ENCODE data around the gene HBA1. TPM values are rescaled to one million over a fixed set of nuclear protein-coding genes. Genes with fewer than 3 reads are reported as not detected.
"Not testable (repeated sequence)": the region's sequence is repeated elsewhere in the genome, so short reads cannot be mapped to it uniquely, and the experiment has no call there.

Gene HBA1
- total RNA-seq, 3 donors from 2014 or later, result 1.8 to 2.3 (median 2.3) TPM

- Mint-ChIP-seq H3K9me3 (no peaks in the 10 kb centered on the region), H3K27me3 (ENCODE audit: low read depth) (no peaks in the 10 kb centered on the region), H3K4me3 (no peak overlapping the region), H3K4me1 (ENCODE audit: low read depth) (no peaks in the 10 kb centered on the region), H3K36me3 (ENCODE audit: insufficient read depth) (peaks cover 36% of the 10 kb centered on the region)
- DNase-seq, result no peak
- ATAC-seq, result no peak
Observed at GRCh38 chr16:189604-190186, 13.2 kb downstream of the HBA1 start.

- no peaks in the 10 kb centered on the region for H3K4me1 Mint-ChIP-seq (ENCODE audit: low read depth)
- H3K36me3 Mint-ChIP-seq (ENCODE audit: insufficient read depth), result peaks cover 39% of the 10 kb centered on the region
- H3K9me3 Mint-ChIP-seq, result no peaks in the 10 kb centered on the region
- DNase-seq (no peak), ATAC-seq (no peak)
- no peak overlapping the region for H3K4me3 Mint-ChIP-seq
- no peaks in the 10 kb centered on the region for H3K27me3 Mint-ChIP-seq (ENCODE audit: low read depth)
Observed at GRCh38 chr16:191831-192230, 15.4 kb downstream of the HBA1 start.

DNA sequence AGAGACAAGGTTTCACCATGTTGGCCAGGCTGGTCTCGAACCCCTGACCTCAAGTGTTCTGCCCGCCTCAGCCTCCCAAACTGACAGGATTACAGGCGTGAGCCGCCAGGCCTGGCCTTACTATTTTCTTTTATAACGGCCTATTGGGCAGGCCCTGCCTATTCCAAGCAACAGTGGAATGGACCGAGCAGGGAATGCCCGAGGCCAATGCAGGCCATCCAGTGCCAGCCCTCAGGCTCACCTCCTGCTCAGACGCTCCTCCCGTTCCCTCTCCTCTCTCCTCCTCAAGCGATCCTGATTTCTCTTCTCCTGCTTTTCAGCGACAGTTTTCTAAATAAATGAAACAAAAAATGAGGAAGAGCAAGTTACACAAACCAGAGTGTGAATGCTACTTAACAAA is 16.2 kb downstream of the HBA1 start:
- Mint-ChIP-seq H3K27me3 (ENCODE audit: low read depth) (no peaks in the 10 kb centered on the region), H3K36me3 (ENCODE audit: insufficient read depth) (peaks cover 43% of the 10 kb centered on the region), H3K4me3 (no peak overlapping the region), H3K4me1 (ENCODE audit: low read depth) (no peaks in the 10 kb centered on the region), H3K9me3 (no peaks in the 10 kb centered on the region)
- no peak for DNase-seq
- ATAC-seq, result no peak

DNA sequence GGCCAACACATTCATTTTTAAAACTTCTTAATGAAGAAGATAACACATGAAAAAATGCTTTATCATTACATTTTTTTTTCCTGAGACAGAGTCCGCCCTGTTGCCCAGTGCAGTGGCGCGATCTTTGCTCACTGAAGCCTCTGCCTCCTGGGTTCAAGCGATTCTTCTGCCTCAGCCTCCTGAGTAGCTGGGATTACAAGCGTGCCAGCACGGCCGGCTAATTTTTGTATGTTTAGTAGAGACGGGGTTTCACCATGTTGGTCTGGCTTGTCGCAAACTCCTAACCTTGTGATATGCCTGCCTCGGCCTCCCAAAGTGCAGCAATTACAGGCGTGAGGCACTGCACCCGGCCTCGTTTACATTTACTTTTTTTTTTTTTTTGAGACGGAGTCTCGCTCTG is 17.0 kb downstream of the HBA1 start:
- no peak for DNase-seq
- H3K27me3 Mint-ChIP-seq (ENCODE audit: low read depth), result no peaks in the 10 kb centered on the region
- peaks cover 44% of the 10 kb centered on the region for H3K36me3 Mint-ChIP-seq (ENCODE audit: insufficient read depth)

DNA sequence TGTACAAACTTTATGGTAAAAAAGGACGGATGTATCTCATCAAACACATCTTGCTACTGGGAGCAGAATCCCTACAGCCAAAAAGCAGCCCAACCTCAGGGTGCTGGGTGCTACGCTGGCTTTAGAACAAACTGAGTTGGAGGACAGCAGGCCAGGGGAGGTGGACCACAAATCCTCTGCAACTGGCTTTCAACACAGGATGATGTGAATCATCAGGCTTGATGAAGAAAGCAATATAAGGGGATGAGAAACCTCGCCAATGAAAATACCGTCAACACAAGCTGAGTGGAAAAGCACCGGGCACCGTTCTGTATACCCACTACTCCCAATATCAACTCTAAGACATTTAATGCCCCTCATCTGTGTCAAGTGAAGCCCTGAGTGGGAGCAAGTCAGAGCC is 18.0 kb downstream of the HBA1 start:
- Mint-ChIP-seq H3K9me3 (no peaks in the 10 kb centered on the region), H3K36me3 (ENCODE audit: insufficient read depth) (peaks cover 34% of the 10 kb centered on the region)
- DNase-seq, result no peak

More for the DNA sequence above, 17.0 kb downstream of the HBA1 start:
- no peaks in the 10 kb centered on the region for H3K4me1 Mint-ChIP-seq (ENCODE audit: low read depth)
- H3K4me3 Mint-ChIP-seq, result no peak overlapping the region
- no peaks in the 10 kb centered on the region for H3K9me3 Mint-ChIP-seq
- no peak for ATAC-seq

GRCh38 chr16:200388-200787 is 23.9 kb downstream of the HBA1 start:
- H3K9me3 Mint-ChIP-seq, result no peaks in the 10 kb centered on the region
- H3K27me3 Mint-ChIP-seq (ENCODE audit: low read depth), result no peaks in the 10 kb centered on the region
- DNase-seq (no peak), ATAC-seq (no peak)
- H3K36me3 Mint-ChIP-seq (ENCODE audit: insufficient read depth), result peaks cover 15% of the 10 kb centered on the region
- H3K4me1 Mint-ChIP-seq (ENCODE audit: low read depth), result no peaks in the 10 kb centered on the region
- no peak overlapping the region for H3K4me3 Mint-ChIP-seq

More for the DNA sequence above, 18.0 kb downstream of the HBA1 start:
- no peak overlapping the region for H3K4me3 Mint-ChIP-seq
- no peaks in the 10 kb centered on the region for H3K4me1 Mint-ChIP-seq (ENCODE audit: low read depth)
- H3K27me3 Mint-ChIP-seq (ENCODE audit: low read depth), result no peaks in the 10 kb centered on the region
- no peak for ATAC-seq

- DNase-seq (no peak), ATAC-seq (no peak)
- Mint-ChIP-seq H3K36me3 (ENCODE audit: insufficient read depth) (peaks cover 23% of the 10 kb centered on the region), H3K27me3 (ENCODE audit: low read depth) (no peaks in the 10 kb centered on the region), H3K4me1 (ENCODE audit: low read depth) (no peaks in the 10 kb centered on the region), H3K9me3 (no peaks in the 10 kb centered on the region), H3K4me3 (no peak overlapping the region)
Observed at GRCh38 chr16:203246-203645, 26.8 kb downstream of the HBA1 start.

GRCh38 chr16:204046-204445 is 27.6 kb downstream of the HBA1 start:
- not testable (repeated sequence) for H3K4me1 Mint-ChIP-seq (ENCODE audit: low read depth); H3K4me3 Mint-ChIP-seq; ATAC-seq; H3K9me3 Mint-ChIP-seq; DNase-seq; H3K27me3 Mint-ChIP-seq (ENCODE audit: low read depth)
- H3K36me3 Mint-ChIP-seq (ENCODE audit: insufficient read depth), result peaks cover 28% of the 10 kb centered on the region

- H3K36me3 Mint-ChIP-seq (ENCODE audit: insufficient read depth), result peaks cover 26% of the 10 kb centered on the region
- H3K27me3 Mint-ChIP-seq (ENCODE audit: low read depth); H3K4me1 Mint-ChIP-seq (ENCODE audit: low read depth); ATAC-seq; DNase-seq; H3K4me3 Mint-ChIP-seq; H3K9me3 Mint-ChIP-seq: not testable (repeated sequence)
Observed at GRCh38 chr16:209359-209758, 32.9 kb downstream of the HBA1 start.

DNA sequence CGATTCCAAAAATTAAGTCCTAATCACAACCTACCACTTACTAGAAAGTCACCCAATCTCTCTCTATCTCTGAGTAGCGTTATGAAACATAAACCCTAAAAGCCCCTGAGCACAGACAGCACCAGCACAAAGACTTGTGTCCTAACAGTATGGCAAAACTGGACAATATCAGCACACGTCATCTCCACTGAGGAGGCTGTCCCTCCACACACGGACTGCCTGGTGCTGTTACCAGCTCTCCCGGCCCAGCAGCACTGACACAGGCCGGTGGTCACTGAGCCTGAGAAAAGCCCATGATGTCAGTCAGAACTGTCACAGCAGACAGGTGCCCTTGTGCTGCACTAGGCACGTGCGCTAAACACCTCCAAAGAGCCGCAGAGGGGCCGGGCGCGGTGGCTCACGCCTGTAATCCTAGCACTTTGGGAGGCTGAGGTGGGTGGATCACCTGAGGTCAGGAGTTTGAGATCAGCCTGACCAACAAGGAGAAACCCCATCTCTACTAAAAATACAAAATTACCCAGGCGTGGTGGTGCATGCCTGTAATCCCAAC is 35.2 kb downstream of the HBA1 start:
- H3K4me1 Mint-ChIP-seq (ENCODE audit: low read depth); DNase-seq; H3K9me3 Mint-ChIP-seq; H3K27me3 Mint-ChIP-seq (ENCODE audit: low read depth); ATAC-seq; H3K4me3 Mint-ChIP-seq: not testable (repeated sequence)
- H3K36me3 Mint-ChIP-seq (ENCODE audit: insufficient read depth), result peaks cover 22% of the 10 kb centered on the region

DNA sequence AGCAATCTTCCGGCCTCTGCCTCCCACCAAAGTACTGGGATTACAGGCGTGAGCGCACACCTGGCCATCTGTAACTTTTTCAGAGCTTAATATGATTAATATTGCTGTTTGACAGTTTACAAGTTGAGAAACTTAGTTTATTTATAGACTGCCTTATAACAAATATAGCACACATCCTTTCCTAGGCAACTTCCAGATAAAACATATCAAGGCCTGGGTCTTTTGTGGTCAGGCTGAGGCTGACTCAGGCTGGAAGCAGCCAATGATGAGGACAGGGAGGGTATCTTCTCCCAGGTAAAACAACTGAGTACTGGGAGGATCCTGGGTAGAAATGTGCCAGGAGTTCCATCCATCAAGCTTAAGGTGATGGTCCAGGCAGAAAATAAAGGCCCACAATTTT is 36.5 kb downstream of the HBA1 start:
- H3K4me1 Mint-ChIP-seq (ENCODE audit: low read depth), result no peaks in the 10 kb centered on the region
- no peaks in the 10 kb centered on the region for H3K9me3 Mint-ChIP-seq
- H3K27me3 Mint-ChIP-seq (ENCODE audit: low read depth), result no peaks in the 10 kb centered on the region
- no peak for ATAC-seq
- DNase-seq, result no peak
- H3K36me3 Mint-ChIP-seq (ENCODE audit: insufficient read depth), result peaks cover 21% of the 10 kb centered on the region
- H3K4me3 Mint-ChIP-seq, result no peak overlapping the region

DNA sequence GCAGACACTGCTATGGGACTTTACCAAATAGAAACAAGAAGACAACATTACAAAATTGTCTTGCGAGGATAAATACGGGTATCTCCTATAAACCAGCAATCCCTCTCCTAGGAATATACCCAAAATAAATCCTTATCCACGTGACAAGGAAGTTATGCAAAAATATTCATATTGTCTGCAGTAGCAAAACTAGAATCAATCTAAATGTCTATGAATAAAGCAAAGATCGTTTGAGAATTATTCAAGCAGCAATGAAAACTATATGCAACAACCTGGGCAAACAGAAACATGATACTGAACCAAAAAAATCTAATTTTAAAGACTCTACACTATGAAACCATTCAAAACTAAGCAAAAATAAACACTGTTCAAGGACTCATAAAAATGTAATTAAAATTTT is 43.5 kb downstream of the HBA1 start:
- Mint-ChIP-seq H3K4me1 (ENCODE audit: low read depth) (peaks cover 7% of the 10 kb centered on the region), H3K27me3 (ENCODE audit: low read depth) (no peaks in the 10 kb centered on the region), H3K4me3 (no peak overlapping the region), H3K36me3 (ENCODE audit: insufficient read depth) (peaks cover 20% of the 10 kb centered on the region), H3K9me3 (no peaks in the 10 kb centered on the region)
- no peak for DNase-seq
- no peak for ATAC-seq

Other genes with a start within 250 kb of the HBA1 start
- 10 to 100 TPM; 80.8 to 89.5 (median 87.9) TPM for gene POLR3K, start 123.1 kb upstream of the HBA1 start, total RNA-seq
- 10 to 100 TPM; 49.5 to 69.4 (median 66.1) TPM for gene SNRNP25, start 122.9 kb upstream of the HBA1 start, total RNA-seq
- gene RHBDF1, start 104.0 kb upstream of the HBA1 start, total RNA-seq, result under 1 TPM; 0.46 to 0.73 (median 0.63) TPM
- 10 to 100 TPM; 32.7 to 39.8 (median 37.3) TPM for gene MPG, start 98.5 kb upstream of the HBA1 start, total RNA-seq
- 10 to 100 TPM; 48.1 to 60.0 (median 55.9) TPM for gene NPRL3, start 38.0 kb upstream of the HBA1 start, total RNA-seq
- under 1 TPM; 0.38 to 0.45 (median 0.43) TPM for gene HBZ, start 24.0 kb upstream of the HBA1 start, total RNA-seq
- not detected for gene HBM, start 10.7 kb upstream of the HBA1 start, total RNA-seq
- gene HBA2, start 3.8 kb upstream of the HBA1 start, total RNA-seq, result not detected
- gene HBQ1, start 3.8 kb downstream of the HBA1 start, total RNA-seq, result 1 to 10 TPM in 1 of 3 donors, under 1 TPM in 2; 0.43 to 1.6 (median 0.48) TPM
- gene LUC7L, start 52.8 kb downstream of the HBA1 start, total RNA-seq, result 10 to 100 TPM; 76.0 to 82.0 (median 76.2) TPM
- 10 to 100 TPM; 14.5 to 19.3 (median 17.3) TPM for gene FAM234A, start 58.1 kb downstream of the HBA1 start, total RNA-seq
- gene RGS11, start 99.3 kb downstream of the HBA1 start, total RNA-seq, result under 1 TPM in 1 of 3 donors, not detected in 2; 0.18 TPM
- not detected for gene ARHGDIG, start 103.9 kb downstream of the HBA1 start, total RNA-seq
- not detected for gene PDIA2, start 106.5 kb downstream of the HBA1 start, total RNA-seq
- 10 to 100 TPM; 34.1 to 40.4 (median 35.4) TPM for gene AXIN1, start 176.0 kb downstream of the HBA1 start, total RNA-seq
- 100 to 1,000 TPM; 124 to 136 (median 128) TPM for gene MRPL28, start 193.9 kb downstream of the HBA1 start, total RNA-seq
- 10 to 100 TPM; 33.4 to 39.1 (median 34.0) TPM for gene PGAP6, start 205.3 kb downstream of the HBA1 start, total RNA-seq
- 10 to 100 TPM; 46.1 to 78.9 (median 52.7) TPM for gene NME4, start 220.5 kb downstream of the HBA1 start, total RNA-seq
- 10 to 100 TPM; 16.9 to 19.1 (median 17.8) TPM for gene DECR2, start 225.2 kb downstream of the HBA1 start, total RNA-seq
- 10 to 100 TPM; 28.2 to 31.3 (median 28.8) TPM for gene RAB11FIP3, start 249.0 kb downstream of the HBA1 start, total RNA-seq

All from activated T-cell treated with anti-CD3 and anti-CD28 coated beads, Interleukin-2, amount 50 U/mL, for 4 hours (primary cell).